Neural cell (in vitro differentiated cells): ENCODE results near the gene CAPNS1. TPM values are rescaled to one million over a fixed set of nuclear protein-coding genes. Genes with fewer than 3 reads are reported as not detected.

Experiments used
- H2AFZ ChIP-seq: fragments of 200-600, 300-800 bp; sonication (generic), shearing (Covaris generic); 2 replicates; pipeline ENCODE4 v1.6.0; 2014; ENCODE audit warnings: low read depth, mild to moderate bottlenecking, antibody characterized with exemption, low read length, moderate library complexity
- H3F3A ChIP-seq: fragments of 200-600 bp; shearing (Covaris generic); 2 replicates; pipeline ENCODE4 v1.6.1; 2016; ENCODE audit warnings: mild to moderate bottlenecking, moderate library complexity, mixed read lengths, antibody characterized with exemption, low read length; ENCODE audit not compliant: insufficient read depth, poor library complexity, severe bottlenecking
- H3K27ac ChIP-seq: fragments of 200-600, 300-800 bp; sonication (generic), shearing (Covaris generic); 2 replicates; pipeline ENCODE4 v1.5.1; 2014; ENCODE audit warnings: mild to moderate bottlenecking, low read length, moderate library complexity
- H3K27me3 ChIP-seq: fragments of 300-800, 200-600 bp; sonication (generic), shearing (Covaris generic); 2 replicates; pipeline ENCODE4 v1.6.0; 2014; ENCODE audit warnings: mild to moderate bottlenecking, low read depth, low read length, moderate library complexity; ENCODE audit not compliant: insufficient read depth
- H3K36me3 ChIP-seq: fragments of 300-800, 200-600 bp; sonication (generic), shearing (Covaris generic); 2 replicates; pipeline ENCODE4 v1.5.1; 2014; ENCODE audit warnings: mild to moderate bottlenecking, antibody characterized with exemption, low read length, moderate library complexity; ENCODE audit not compliant: insufficient read depth
- H3K4me2 ChIP-seq: fragments of 300-800, 200-600 bp; sonication (generic), shearing (Covaris generic); 2 replicates; pipeline ENCODE4 v1.6.0; 2014; ENCODE audit warnings: mild to moderate bottlenecking, low read length
- H3K4me3 ChIP-seq: fragments of 300-800, 200-600 bp; sonication (generic), shearing (Covaris generic); 2 replicates; pipeline ENCODE4 v1.5.1; 2014; ENCODE audit warnings: mild to moderate bottlenecking, low read length, moderate library complexity
- H3K79me2 ChIP-seq: fragments of 200-600 bp; shearing (Covaris generic); replicated peaks from 2 replicates; pipeline ENCODE4 v1.6.0; 2014; ENCODE audit warnings: mild to moderate bottlenecking, low read length, moderate library complexity; ENCODE audit not compliant: insufficient read depth
- H3K9ac ChIP-seq: fragments of 300-800, 200-600 bp; sonication (generic), shearing (Covaris generic); 2 replicates; pipeline ENCODE4 v1.6.1; 2016; ENCODE audit warnings: mild to moderate bottlenecking, low read length, mixed read lengths
- H3K9me2 ChIP-seq: fragments of 200-600 bp; shearing (Covaris generic); 2 replicates; pipeline ENCODE4 v1.6.1; 2016; ENCODE audit warnings: mild to moderate bottlenecking, low read length, mixed read lengths; ENCODE audit not compliant: insufficient read depth
- H3K9me3 ChIP-seq: fragments of 200-600, 300-800 bp; sonication (generic), shearing (Covaris generic); 2 replicates; pipeline ENCODE4 v1.6.1; 2016; ENCODE audit warnings: mild to moderate bottlenecking, mixed run types, low read length, moderate library complexity, mixed read lengths
- H4K20me1 ChIP-seq: fragments of 200-600 bp; shearing (Covaris generic); 2 replicates; pipeline ENCODE4 v1.6.1; 2016; ENCODE audit warnings: mild to moderate bottlenecking, mixed run types; ENCODE audit not compliant: insufficient read depth
- EP300 ChIP-seq: fragments of 450-650 bp; conservative IDR thresholded peaks from 2 replicates; pipeline ENCODE4 v1.6.1; 2014; ENCODE audit warnings: antibody characterized with exemption, mild to moderate bottlenecking, moderate library complexity; ENCODE audit not compliant: poor library complexity, severe bottlenecking
- EZH2 ChIP-seq: fragments of 200-600, 300-800 bp; shearing (Covaris generic), sonication (generic); IDR thresholded peaks from 2 replicates; pipeline ENCODE4 v1.6.1; 2014; ENCODE audit warnings: antibody characterized with exemption, low read length, borderline replicate concordance, mild to moderate bottlenecking; ENCODE audit not compliant: insufficient read depth, poor library complexity, severe bottlenecking
- MXI1 ChIP-seq: fragments of 450-650 bp; conservative IDR thresholded peaks from 2 replicates; pipeline ENCODE4 v1.6.1; 2014; ENCODE audit warnings: antibody characterized with exemption, mild to moderate bottlenecking; ENCODE audit not compliant: poor library complexity, severe bottlenecking
- POLR2AphosphoS5 ChIP-seq: IDR thresholded peaks from 2 replicates; pipeline ENCODE4 v1.6.1; 2012
- RAD21 ChIP-seq: fragments of 450-650 bp; conservative IDR thresholded peaks from 2 replicates; pipeline ENCODE4 v1.6.1; 2014; ENCODE audit warnings: antibody characterized with exemption, mild to moderate bottlenecking, moderate library complexity
- SMC3 ChIP-seq: fragments of 450-650 bp; conservative IDR thresholded peaks from 2 replicates; pipeline ENCODE4 v1.6.1; 2014; ENCODE audit warnings: antibody characterized with exemption, mild to moderate bottlenecking, moderate library complexity; ENCODE audit not compliant: poor library complexity
- TAF1 ChIP-seq: IDR thresholded peaks from 2 replicates; pipeline ENCODE4 v1.6.1; 2012; ENCODE audit warnings: low read depth
- polyA plus RNA-seq: library from polyadenylated mRNA; depleted of rRNA; stranded (reverse); fragments of >200 nt; gene quantifications from 2 replicates; pipeline ENCODE4 v1.2.3, GENCODE V29; 2014
- TF ChIP-seq, protein P1 (sequence below): fragments of 450-650 bp; IDR thresholded peaks from 2 replicates; pipeline ENCODE4 v1.5.1; 2014; ENCODE audit warnings: antibody characterized with exemption, mild to moderate bottlenecking, moderate library complexity; ENCODE audit not compliant: poor library complexity, severe bottlenecking
- TF ChIP-seq, protein P2 (sequence below): IDR thresholded peaks from 2 replicates; pipeline ENCODE4 v1.6.1; 2012; ENCODE audit warnings: borderline replicate concordance

CAPNS1 gene
- polyA plus RNA-seq, 1 donor from 2014 or later: 67.3 TPM

DNA sequence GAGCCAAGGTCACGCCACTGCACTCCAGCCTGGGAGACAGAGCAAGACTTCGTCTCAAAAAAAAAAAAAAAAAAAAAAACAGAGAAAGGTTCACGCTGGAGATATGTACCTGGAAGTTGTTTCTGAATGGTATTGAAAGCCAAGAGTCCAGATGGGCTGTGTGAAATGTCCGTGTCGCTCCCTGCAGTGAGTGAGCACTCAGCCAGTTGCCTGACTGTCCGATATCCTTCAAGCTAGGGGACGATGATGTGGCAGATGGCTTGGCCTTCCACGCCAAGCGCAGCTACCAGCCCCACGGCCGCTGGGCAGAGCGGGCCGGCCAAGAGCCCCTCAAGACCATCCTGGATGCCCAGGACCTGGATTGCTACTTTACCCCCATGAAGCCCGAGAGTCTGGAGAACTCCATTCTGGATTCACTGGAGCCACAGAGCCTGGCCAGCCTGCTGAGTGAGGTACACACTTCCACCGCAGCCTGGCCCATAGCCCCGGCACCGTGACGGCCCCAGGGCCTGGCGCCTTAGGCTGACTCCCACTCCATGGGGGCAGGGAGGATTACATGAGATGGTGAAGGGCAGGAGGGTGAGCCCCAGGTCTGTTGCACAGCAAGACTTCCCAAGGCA is 40.6 kb upstream of the CAPNS1 start:
- Histone ChIP-seq H3K36me3 (no peaks in the 10 kb centered on the region), H3K27ac (no peak overlapping the region), H3K4me2 (no peak overlapping the region)

DNA sequence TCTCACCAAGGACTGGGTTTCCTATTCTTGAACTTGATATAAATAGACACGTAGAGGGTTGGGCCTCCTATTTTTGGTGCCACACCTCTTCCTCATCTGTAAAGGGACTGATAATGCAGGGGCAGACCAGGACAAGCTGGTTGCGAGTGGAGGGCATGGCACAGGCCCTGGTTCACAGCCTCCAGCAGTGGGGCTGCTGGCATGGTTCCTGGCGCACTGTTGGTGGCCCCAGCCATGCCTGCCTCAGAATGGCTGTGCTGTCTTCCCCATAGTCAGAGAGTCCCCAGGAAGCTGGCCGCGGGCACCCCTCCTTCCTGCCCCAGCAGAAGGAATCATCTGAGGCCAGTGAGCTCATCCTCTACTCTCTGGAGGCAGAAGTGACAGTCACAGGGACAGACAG is 39.4 kb upstream of the CAPNS1 start:
- Histone ChIP-seq H3K9me2 (no peaks in the 10 kb centered on the region), H3K27ac (no peak overlapping the region), H3F3A (no peaks in the 10 kb centered on the region), H3K9me3 (no peaks in the 10 kb centered on the region), H4K20me1 (no peaks in the 10 kb centered on the region), H3K4me2 (no peak overlapping the region), H3K79me2 (no peaks in the 10 kb centered on the region), H3K27me3 (no peaks in the 10 kb centered on the region), H3K36me3 (no peaks in the 10 kb centered on the region), H3K9ac (no peak overlapping the region), H2AFZ (no peak overlapping the region), H3K4me3 (no peak overlapping the region)
- TF ChIP-seq, protein P1, sequence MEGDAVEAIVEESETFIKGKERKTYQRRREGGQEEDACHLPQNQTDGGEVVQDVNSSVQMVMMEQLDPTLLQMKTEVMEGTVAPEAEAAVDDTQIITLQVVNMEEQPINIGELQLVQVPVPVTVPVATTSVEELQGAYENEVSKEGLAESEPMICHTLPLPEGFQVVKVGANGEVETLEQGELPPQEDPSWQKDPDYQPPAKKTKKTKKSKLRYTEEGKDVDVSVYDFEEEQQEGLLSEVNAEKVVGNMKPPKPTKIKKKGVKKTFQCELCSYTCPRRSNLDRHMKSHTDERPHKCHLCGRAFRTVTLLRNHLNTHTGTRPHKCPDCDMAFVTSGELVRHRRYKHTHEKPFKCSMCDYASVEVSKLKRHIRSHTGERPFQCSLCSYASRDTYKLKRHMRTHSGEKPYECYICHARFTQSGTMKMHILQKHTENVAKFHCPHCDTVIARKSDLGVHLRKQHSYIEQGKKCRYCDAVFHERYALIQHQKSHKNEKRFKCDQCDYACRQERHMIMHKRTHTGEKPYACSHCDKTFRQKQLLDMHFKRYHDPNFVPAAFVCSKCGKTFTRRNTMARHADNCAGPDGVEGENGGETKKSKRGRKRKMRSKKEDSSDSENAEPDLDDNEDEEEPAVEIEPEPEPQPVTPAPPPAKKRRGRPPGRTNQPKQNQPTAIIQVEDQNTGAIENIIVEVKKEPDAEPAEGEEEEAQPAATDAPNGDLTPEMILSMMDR: no peak
- TF ChIP-seq TAF1 (no peak), EZH2 (no peak), EP300 (no peak), RAD21 (no peak), SMC3 (no peak), POLR2AphosphoS5 (no peak), MXI1 (no peak)
- TF ChIP-seq, protein P2, sequence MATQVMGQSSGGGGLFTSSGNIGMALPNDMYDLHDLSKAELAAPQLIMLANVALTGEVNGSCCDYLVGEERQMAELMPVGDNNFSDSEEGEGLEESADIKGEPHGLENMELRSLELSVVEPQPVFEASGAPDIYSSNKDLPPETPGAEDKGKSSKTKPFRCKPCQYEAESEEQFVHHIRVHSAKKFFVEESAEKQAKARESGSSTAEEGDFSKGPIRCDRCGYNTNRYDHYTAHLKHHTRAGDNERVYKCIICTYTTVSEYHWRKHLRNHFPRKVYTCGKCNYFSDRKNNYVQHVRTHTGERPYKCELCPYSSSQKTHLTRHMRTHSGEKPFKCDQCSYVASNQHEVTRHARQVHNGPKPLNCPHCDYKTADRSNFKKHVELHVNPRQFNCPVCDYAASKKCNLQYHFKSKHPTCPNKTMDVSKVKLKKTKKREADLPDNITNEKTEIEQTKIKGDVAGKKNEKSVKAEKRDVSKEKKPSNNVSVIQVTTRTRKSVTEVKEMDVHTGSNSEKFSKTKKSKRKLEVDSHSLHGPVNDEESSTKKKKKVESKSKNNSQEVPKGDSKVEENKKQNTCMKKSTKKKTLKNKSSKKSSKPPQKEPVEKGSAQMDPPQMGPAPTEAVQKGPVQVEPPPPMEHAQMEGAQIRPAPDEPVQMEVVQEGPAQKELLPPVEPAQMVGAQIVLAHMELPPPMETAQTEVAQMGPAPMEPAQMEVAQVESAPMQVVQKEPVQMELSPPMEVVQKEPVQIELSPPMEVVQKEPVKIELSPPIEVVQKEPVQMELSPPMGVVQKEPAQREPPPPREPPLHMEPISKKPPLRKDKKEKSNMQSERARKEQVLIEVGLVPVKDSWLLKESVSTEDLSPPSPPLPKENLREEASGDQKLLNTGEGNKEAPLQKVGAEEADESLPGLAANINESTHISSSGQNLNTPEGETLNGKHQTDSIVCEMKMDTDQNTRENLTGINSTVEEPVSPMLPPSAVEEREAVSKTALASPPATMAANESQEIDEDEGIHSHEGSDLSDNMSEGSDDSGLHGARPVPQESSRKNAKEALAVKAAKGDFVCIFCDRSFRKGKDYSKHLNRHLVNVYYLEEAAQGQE: no peak

More for the DNA sequence above, 40.6 kb upstream of the CAPNS1 start:
- H3K79me2 ChIP-seq: no peaks in the 10 kb centered on the region
- H4K20me1 ChIP-seq: no peaks in the 10 kb centered on the region
- no peaks in the 10 kb centered on the region for H3K9me2 ChIP-seq
- H2AFZ ChIP-seq: no peak overlapping the region
- TF ChIP-seq SMC3 (no peak), MXI1 (no peak), EP300 (no peak), EZH2 (no peak), RAD21 (no peak), POLR2AphosphoS5 (no peak), TAF1 (no peak)
- TF ChIP-seq, protein P1: no peak
- TF ChIP-seq, protein P2: no peak
- H3K9me3 ChIP-seq: no peaks in the 10 kb centered on the region
- no peak overlapping the region for H3K4me3 ChIP-seq
- H3K27me3 ChIP-seq: no peaks in the 10 kb centered on the region
- H3F3A ChIP-seq: no peaks in the 10 kb centered on the region
- H3K9ac ChIP-seq: no peak overlapping the region
